ENCODE results near the gene FGF23. TPM values are rescaled to one million over a fixed set of nuclear protein-coding genes. Genes with fewer than 3 reads are reported as not detected.

FGF23 gene
- total and polyA plus RNA-seq, 4 donors, result 0.10 to 0.83 (median 0.47) TPM; not detected in 1

- TF ChIP-seq ZBTB33 (IDR thresholded peaks at IDR 0.05), result no peak
- no peak for TF ChIP-seq SP1 (IDR thresholded peaks at IDR 0.05)
- TF ChIP-seq FOXA1 (IDR thresholded peaks at IDR 0.05), result no peak
- TF ChIP-seq TAF1 (conservative IDR thresholded peaks at IDR 0.05), result no peak
- no peak for TF ChIP-seq JUND (IDR thresholded peaks at IDR 0.05)
- TF ChIP-seq YY1 (IDR thresholded peaks at IDR 0.05), result no peak
- TF ChIP-seq RAD21 (IDR thresholded peaks at IDR 0.05), result no peak
- TF ChIP-seq HNF4G (IDR thresholded peaks at IDR 0.05), result no peak
- no peak for TF ChIP-seq NR2F2 (IDR thresholded peaks at IDR 0.05)
- TF ChIP-seq HNF4A (conservative IDR thresholded peaks at IDR 0.05), result no peak
- no peak for TF ChIP-seq FOXA2 (IDR thresholded peaks at IDR 0.05)
- TF ChIP-seq EGR1 (IDR thresholded peaks at IDR 0.05; ENCODE audit: low read depth in 2 of 2), result no peak
These were observed 40.7 kb upstream of the FGF23 start (continued) for GRCh38 chr12:4420138-4420670.

GRCh38 chr12:4418913-4419312, 39.4 kb upstream of the FGF23 start:
- Histone ChIP-seq H3K4me1 (ENCODE audit: control insufficient read depth in 4 of 4, insufficient read depth in 4 of 4, low read length in 3 of 4) (no peaks in the 10 kb centered on the region), H3K9me3 (ENCODE audit: control insufficient read depth in 4 of 4, low read length in 3 of 4) (no peaks in the 10 kb centered on the region), H3K27ac (ENCODE audit: low read depth in 1 of 2, low read length in 2 of 2) (no peak overlapping the region), H3K9ac (ENCODE audit: low read depth in 1 of 2, low read length in 2 of 2) (no peak overlapping the region), H3K27me3 (ENCODE audit: control insufficient read depth in 4 of 4, insufficient read depth in 4 of 4, low read length in 3 of 4) (peaks cover 0 to 4% (median 0%) of the 10 kb centered on the region in 4 donors), H3K36me3 (ENCODE audit: control insufficient read depth in 4 of 4, insufficient read depth in 3 of 4, low read depth in 1 of 4, low read length in 3 of 4) (no peaks in the 10 kb centered on the region), H3K4me3 (ENCODE audit: low read depth in 1 of 3, low read length in 3 of 3) (no peak overlapping the region)
- TF ChIP-seq CTCF (IDR thresholded peaks at IDR 0.05; ENCODE audit: low read depth, low read length, missing input control) (no peak), FOXA1 (IDR thresholded peaks at IDR 0.05) (no peak), NR2F2 (IDR thresholded peaks at IDR 0.05) (no peak), ZBTB33 (IDR thresholded peaks at IDR 0.05) (no peak), RAD21 (IDR thresholded peaks at IDR 0.05) (no peak), SP1 (IDR thresholded peaks at IDR 0.05) (no peak), FOXA2 (IDR thresholded peaks at IDR 0.05) (no peak), TAF1 (conservative IDR thresholded peaks at IDR 0.05) (no peak), ATF3 (IDR thresholded peaks at IDR 0.05) (no peak), GABPA (IDR thresholded peaks at IDR 0.05 in 1 of 2, conservative IDR thresholded peaks at IDR 0.05 in 1 of 2) (no peak), EGR1 (IDR thresholded peaks at IDR 0.05; ENCODE audit: low read depth in 2 of 2) (no peak), JUND (IDR thresholded peaks at IDR 0.05) (no peak), YY1 (IDR thresholded peaks at IDR 0.05) (no peak), MAX (IDR thresholded peaks at IDR 0.05) (no peak), REST (IDR thresholded peaks at IDR 0.05) (no peak), HNF4A (conservative IDR thresholded peaks at IDR 0.05) (no peak), HNF4G (IDR thresholded peaks at IDR 0.05) (no peak), RXRA (IDR thresholded peaks at IDR 0.05) (no peak)
- DNase-seq (ENCODE audit: low spot score), result no peak
- WGBS, result 83% methylated on average over 5 of the region's 5 CpGs
